HEK293 (cell line): Measurements from ENCODE around the gene DMGDH.

Experiments used
- CTCF ChIA-PET: fragments of 350-600 bp; formaldehyde crosslinking; extraction: SDS; loops from one replicate; lab custom pipeline; 2021; ENCODE audit warnings: antibody characterized with exemption; lab: Yijun Ruan, JAX
- POLR2A ChIA-PET: fragments of 300-600 bp; formaldehyde crosslinking; extraction: SDS; loops from one replicate; lab custom pipeline; 2020; ENCODE audit warnings: antibody characterized with exemption, inconsistent platforms; lab: Yijun Ruan, JAX
- H3K27ac ChIP-seq: fragments of 200-500 bp; sonication (Bioruptor generic); 2 replicates; pipeline ENCODE4 v1.5.1; 2014; ENCODE audit warnings: low read depth, low read length, control low read depth, inconsistent platforms; ENCODE audit errors: extremely low read depth
- H3K36me3 ChIP-seq, 2 experiments: fragments of 200-500 bp in 1 of 2; sonication (Bioruptor generic) in 1 of 2; 1 replicate in 1 of 2; 2 replicates in 1 of 2; pipeline ENCODE4 v1.5.1; 2014 to 2017; ENCODE audit warnings: inconsistent platforms in 2 of 2, low read length in 2 of 2; ENCODE audit not compliant: control insufficient read depth in 2 of 2, insufficient read depth in 1 of 2
- H3K4me1 ChIP-seq: fragments of 200-500 bp; sonication (Bioruptor generic); 2 replicates; pipeline ENCODE4 v1.5.1; 2014; ENCODE audit warnings: mild to moderate bottlenecking, low read length, inconsistent platforms; ENCODE audit not compliant: control insufficient read depth, insufficient read depth
- H3K4me3 ChIP-seq: 2 replicates; pipeline ENCODE4 v1.5.1; 2011; ENCODE audit warnings: low read depth, mild to moderate bottlenecking, control low read depth, low read length, moderate library complexity
- H3K9me3 ChIP-seq: fragments of 200-500 bp; sonication (Bioruptor generic); 2 replicates; pipeline ENCODE4 v1.5.1; 2014; ENCODE audit warnings: low read depth, low read length, inconsistent platforms; ENCODE audit not compliant: control insufficient read depth, insufficient read depth
- GLIS1 ChIP-seq: fragments of 450-650 bp; formaldehyde crosslinking; IDR thresholded peaks from 2 replicates; pipeline ENCODE4 v1.5.1; 2016; ENCODE audit warnings: missing biosample characterization, missing genetic modification characterization
- GLIS2 ChIP-seq: fragments of 450-650 bp; formaldehyde crosslinking; IDR thresholded peaks from 2 replicates; pipeline ENCODE4 v1.5.1; 2016; ENCODE audit warnings: missing biosample characterization, missing genetic modification characterization
- HIC1 ChIP-seq: fragments of 450-650 bp; formaldehyde crosslinking; IDR thresholded peaks from 2 replicates; pipeline ENCODE4 v1.5.1; 2016; ENCODE audit warnings: missing biosample characterization, missing genetic modification characterization
- KLF16 ChIP-seq: fragments of 450-650 bp; formaldehyde crosslinking; IDR thresholded peaks from 2 replicates; pipeline ENCODE4 v1.5.1; 2017; ENCODE audit warnings: missing biosample characterization, missing genetic modification characterization
- ZBTB48 ChIP-seq: fragments of 450-650 bp; formaldehyde crosslinking; IDR thresholded peaks from 2 replicates; pipeline ENCODE4 v1.5.1; 2016; ENCODE audit warnings: missing biosample characterization, missing genetic modification characterization
- ZFP41 ChIP-seq: fragments of 450-650 bp; formaldehyde crosslinking; IDR thresholded peaks from 2 replicates; pipeline ENCODE4 v1.5.1; 2016; ENCODE audit warnings: missing biosample characterization, missing genetic modification characterization, borderline replicate concordance
- ZNF155 ChIP-seq: fragments of 450-650 bp; formaldehyde crosslinking; IDR thresholded peaks from 2 replicates; pipeline ENCODE4 v1.5.1; 2016; ENCODE audit warnings: missing biosample characterization, missing genetic modification characterization
- ZNF223 ChIP-seq: fragments of 450-650 bp; formaldehyde crosslinking; IDR thresholded peaks from 2 replicates; pipeline ENCODE4 v1.5.1; 2016; ENCODE audit warnings: missing biosample characterization, missing genetic modification characterization
- ZNF302 ChIP-seq: fragments of 450-650 bp; formaldehyde crosslinking; IDR thresholded peaks from 2 replicates; pipeline ENCODE4 v1.5.1; 2016; ENCODE audit warnings: missing biosample characterization, missing genetic modification characterization, low read depth
- ZNF341 ChIP-seq: fragments of 450-650 bp; formaldehyde crosslinking; IDR thresholded peaks from 2 replicates; pipeline ENCODE4; 2016; ENCODE audit warnings: low read depth, missing biosample characterization, missing genetic modification characterization
- ZNF398 ChIP-seq: fragments of 450-650 bp; formaldehyde crosslinking; IDR thresholded peaks from 2 replicates; pipeline ENCODE4 v1.5.1; 2017; ENCODE audit warnings: missing biosample characterization, missing genetic modification characterization
- ZNF514 ChIP-seq: fragments of 450-650 bp; formaldehyde crosslinking; IDR thresholded peaks from 2 replicates; pipeline ENCODE4 v1.5.1; 2016; ENCODE audit warnings: missing biosample characterization, missing genetic modification characterization
- ZNF560 ChIP-seq: fragments of 450-650 bp; formaldehyde crosslinking; IDR thresholded peaks from 2 replicates; pipeline ENCODE4 v1.5.1; 2017; ENCODE audit warnings: missing biosample characterization, missing genetic modification characterization, borderline replicate concordance
- ZNF621 ChIP-seq: fragments of 450-650 bp; formaldehyde crosslinking; IDR thresholded peaks from 2 replicates; pipeline ENCODE4 v1.5.1; 2017; ENCODE audit warnings: missing biosample characterization, missing genetic modification characterization
- ZNF701 ChIP-seq: fragments of 450-650 bp; formaldehyde crosslinking; IDR thresholded peaks from 2 replicates; pipeline ENCODE4 v1.5.1; 2016; ENCODE audit warnings: missing biosample characterization, missing genetic modification characterization
- ZNF707 ChIP-seq: fragments of 450-650 bp; formaldehyde crosslinking; IDR thresholded peaks from 2 replicates; pipeline ENCODE4 v1.5.1; 2016; ENCODE audit warnings: missing biosample characterization, missing genetic modification characterization
- ZNF843 ChIP-seq: fragments of 450-650 bp; formaldehyde crosslinking; IDR thresholded peaks from 2 replicates; pipeline ENCODE4 v1.5.1; 2016; ENCODE audit warnings: missing biosample characterization, missing genetic modification characterization
- ZSCAN4 ChIP-seq: fragments of 450-650 bp; formaldehyde crosslinking; IDR thresholded peaks from 2 replicates; pipeline ENCODE4 v1.5.1; 2017; ENCODE audit warnings: missing biosample characterization, missing genetic modification characterization
- TF ChIP-seq, protein P1 (sequence below): fragments of 450-650 bp; formaldehyde crosslinking; IDR thresholded peaks from 2 replicates; pipeline ENCODE4; 2016; ENCODE audit warnings: missing biosample characterization, missing genetic modification characterization
- TF ChIP-seq, protein P2 (sequence below): fragments of 450-650 bp; IDR thresholded peaks from 2 replicates; pipeline ENCODE4 v1.5.1; 2018; ENCODE audit warnings: missing biosample characterization, mild to moderate bottlenecking, missing genetic modification characterization
- TF ChIP-seq, protein P3 (sequence below): fragments of 450-650 bp; formaldehyde crosslinking; IDR thresholded peaks from 2 replicates; pipeline ENCODE4 v1.5.1; 2016; ENCODE audit warnings: missing biosample characterization, missing genetic modification characterization
- TF ChIP-seq, protein P4 (sequence below): fragments of 450-650 bp; formaldehyde crosslinking; IDR thresholded peaks from 2 replicates; pipeline ENCODE4 v1.5.1; 2016; ENCODE audit warnings: missing biosample characterization, missing genetic modification characterization
- TF ChIP-seq, protein P5 (sequence below): fragments of 450-650 bp; formaldehyde crosslinking; IDR thresholded peaks from 2 replicates; pipeline ENCODE4 v1.5.1; 2016; ENCODE audit warnings: missing biosample characterization, missing genetic modification characterization

The DMGDH gene

DNA sequence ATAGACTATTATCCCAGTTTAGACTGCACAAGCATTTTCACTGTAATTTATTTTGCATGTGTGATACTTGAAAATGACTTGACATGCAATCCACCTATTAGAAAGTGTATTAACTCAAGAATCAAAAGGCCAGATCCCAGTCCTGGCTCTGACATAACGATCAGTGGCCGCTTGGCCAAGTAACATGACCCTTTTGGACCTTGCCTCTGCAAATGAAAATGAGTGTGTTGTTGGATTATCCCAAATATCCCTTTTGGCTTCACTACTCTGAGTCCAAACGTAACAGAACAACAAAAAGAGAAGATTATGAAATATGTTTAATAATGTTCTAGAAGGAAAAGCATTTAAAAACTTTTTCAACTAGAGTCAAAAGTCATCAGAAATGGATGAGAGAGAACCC is 19.0 kb downstream of the DMGDH start:
- H3K36me3 ChIP-seq: no peaks in the 10 kb centered on the region
- H3K4me1 ChIP-seq: no peaks in the 10 kb centered on the region
- no peaks in the 10 kb centered on the region for H3K9me3 ChIP-seq
- ChIA-PET POLR2A (no interaction called here), CTCF (no interaction called here)
- TF ChIP-seq ZNF302 (no peak), ZNF514 (tag by site-specific recombination) (no peak), ZNF223 (tag by site-specific recombination) (no peak), ZFP41 (tag by site-specific recombination) (no peak), ZBTB48 (tag by site-specific recombination) (no peak), HIC1 (no peak), ZNF155 (no peak)
- no peak overlapping the region for H3K4me3 ChIP-seq
- no peak overlapping the region for H3K27ac ChIP-seq

- ChIA-PET CTCF (interaction anchor here (0.6 to 1.4 kb wide), 5 partner anchors 23 to 413 kb away, joined by 3 to 11 read pairs (median 4); no protein-coding TSS in a partner anchor), POLR2A (no interaction called here)
- Histone ChIP-seq H3K4me3 (no peak overlapping the region), H3K4me1 (no peaks in the 10 kb centered on the region), H3K9me3 (no peaks in the 10 kb centered on the region), H3K27ac (no peak overlapping the region), H3K36me3 (no peaks in the 10 kb centered on the region)
- TF ChIP-seq GLIS1: no peak
- TF ChIP-seq ZNF155: no peak
- TF ChIP-seq ZNF341 (tag by site-specific recombination): no peak
- TF ChIP-seq KLF16 (tag by site-specific recombination): no peak
- TF ChIP-seq, protein P1, sequence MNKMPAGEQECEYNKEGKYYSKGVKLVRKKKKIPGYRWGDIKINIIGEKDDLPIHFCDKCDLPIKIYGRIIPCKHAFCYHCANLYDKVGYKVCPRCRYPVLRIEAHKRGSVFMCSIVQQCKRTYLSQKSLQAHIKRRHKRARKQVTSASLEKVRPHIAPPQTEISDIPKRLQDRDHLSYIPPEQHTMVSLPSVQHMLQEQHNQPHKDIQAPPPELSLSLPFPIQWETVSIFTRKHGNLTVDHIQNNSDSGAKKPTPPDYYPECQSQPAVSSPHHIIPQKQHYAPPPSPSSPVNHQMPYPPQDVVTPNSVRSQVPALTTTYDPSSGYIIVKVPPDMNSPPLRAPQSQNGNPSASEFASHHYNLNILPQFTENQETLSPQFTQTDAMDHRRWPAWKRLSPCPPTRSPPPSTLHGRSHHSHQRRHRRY: no peak
- TF ChIP-seq, protein P2, sequence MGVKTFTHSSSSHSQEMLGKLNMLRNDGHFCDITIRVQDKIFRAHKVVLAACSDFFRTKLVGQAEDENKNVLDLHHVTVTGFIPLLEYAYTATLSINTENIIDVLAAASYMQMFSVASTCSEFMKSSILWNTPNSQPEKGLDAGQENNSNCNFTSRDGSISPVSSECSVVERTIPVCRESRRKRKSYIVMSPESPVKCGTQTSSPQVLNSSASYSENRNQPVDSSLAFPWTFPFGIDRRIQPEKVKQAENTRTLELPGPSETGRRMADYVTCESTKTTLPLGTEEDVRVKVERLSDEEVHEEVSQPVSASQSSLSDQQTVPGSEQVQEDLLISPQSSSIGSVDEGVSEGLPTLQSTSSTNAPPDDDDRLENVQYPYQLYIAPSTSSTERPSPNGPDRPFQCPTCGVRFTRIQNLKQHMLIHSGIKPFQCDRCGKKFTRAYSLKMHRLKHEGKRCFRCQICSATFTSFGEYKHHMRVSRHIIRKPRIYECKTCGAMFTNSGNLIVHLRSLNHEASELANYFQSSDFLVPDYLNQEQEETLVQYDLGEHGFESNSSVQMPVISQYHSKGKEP (tag by site-specific recombination): no peak
- TF ChIP-seq, protein P3, sequence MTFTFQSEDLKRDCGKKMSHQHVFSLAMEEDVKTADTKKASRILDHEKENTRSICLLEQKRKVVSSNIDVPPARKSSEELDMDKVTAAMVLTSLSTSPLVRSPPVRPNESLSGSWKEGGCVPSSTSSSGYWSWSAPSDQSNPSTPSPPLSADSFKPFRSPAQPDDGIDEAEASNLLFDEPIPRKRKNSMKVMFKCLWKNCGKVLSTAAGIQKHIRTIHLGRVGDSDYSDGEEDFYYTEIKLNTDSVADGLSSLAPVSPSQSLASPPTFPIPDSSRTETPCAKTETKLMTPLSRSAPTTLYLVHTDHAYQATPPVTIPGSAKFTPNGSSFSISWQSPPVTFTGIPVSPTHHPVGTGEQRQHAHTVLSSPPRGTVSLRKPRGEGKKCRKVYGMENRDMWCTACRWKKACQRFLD: no peak
- TF ChIP-seq ZNF621 (tag by site-specific recombination): no peak
- TF ChIP-seq, protein P4, sequence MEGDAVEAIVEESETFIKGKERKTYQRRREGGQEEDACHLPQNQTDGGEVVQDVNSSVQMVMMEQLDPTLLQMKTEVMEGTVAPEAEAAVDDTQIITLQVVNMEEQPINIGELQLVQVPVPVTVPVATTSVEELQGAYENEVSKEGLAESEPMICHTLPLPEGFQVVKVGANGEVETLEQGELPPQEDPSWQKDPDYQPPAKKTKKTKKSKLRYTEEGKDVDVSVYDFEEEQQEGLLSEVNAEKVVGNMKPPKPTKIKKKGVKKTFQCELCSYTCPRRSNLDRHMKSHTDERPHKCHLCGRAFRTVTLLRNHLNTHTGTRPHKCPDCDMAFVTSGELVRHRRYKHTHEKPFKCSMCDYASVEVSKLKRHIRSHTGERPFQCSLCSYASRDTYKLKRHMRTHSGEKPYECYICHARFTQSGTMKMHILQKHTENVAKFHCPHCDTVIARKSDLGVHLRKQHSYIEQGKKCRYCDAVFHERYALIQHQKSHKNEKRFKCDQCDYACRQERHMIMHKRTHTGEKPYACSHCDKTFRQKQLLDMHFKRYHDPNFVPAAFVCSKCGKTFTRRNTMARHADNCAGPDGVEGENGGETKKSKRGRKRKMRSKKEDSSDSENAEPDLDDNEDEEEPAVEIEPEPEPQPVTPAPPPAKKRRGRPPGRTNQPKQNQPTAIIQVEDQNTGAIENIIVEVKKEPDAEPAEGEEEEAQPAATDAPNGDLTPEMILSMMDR (tag by site-specific recombination): no peak
- TF ChIP-seq ZNF398 (tag by site-specific recombination): no peak
- TF ChIP-seq GLIS2 (tag by site-specific recombination): no peak
- TF ChIP-seq ZNF707 (tag by site-specific recombination): no peak
- no peak for TF ChIP-seq ZNF843
- TF ChIP-seq ZSCAN4 (tag by site-specific recombination): no peak
- TF ChIP-seq ZNF560 (tag by site-specific recombination): no peak
- TF ChIP-seq, protein P5, sequence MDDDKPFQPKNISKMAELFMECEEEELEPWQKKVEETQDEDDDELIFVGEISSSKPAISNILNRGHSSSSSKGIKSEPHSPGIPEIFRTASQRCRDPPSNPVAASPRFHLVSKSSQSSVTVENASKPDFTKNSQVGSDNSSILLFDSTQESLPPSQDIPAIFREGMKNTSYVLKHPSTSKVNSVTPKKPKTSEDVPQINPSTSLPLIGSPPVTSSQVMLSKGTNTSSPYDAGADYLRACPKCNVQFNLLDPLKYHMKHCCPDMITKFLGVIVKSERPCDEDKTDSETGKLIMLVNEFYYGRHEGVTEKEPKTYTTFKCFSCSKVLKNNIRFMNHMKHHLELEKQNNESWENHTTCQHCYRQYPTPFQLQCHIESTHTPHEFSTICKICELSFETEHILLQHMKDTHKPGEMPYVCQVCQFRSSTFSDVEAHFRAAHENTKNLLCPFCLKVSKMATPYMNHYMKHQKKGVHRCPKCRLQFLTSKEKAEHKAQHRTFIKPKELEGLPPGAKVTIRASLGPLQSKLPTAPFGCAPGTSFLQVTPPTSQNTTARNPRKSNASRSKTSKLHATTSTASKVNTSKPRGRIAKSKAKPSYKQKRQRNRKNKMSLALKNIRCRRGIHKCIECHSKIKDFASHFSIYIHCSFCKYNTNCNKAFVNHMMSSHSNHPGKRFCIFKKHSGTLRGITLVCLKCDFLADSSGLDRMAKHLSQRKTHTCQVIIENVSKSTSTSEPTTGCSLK (tag by site-specific recombination): no peak
- TF ChIP-seq ZNF701 (tag by site-specific recombination): no peak
These were observed 21.0 kb downstream of the DMGDH start for GRCh38 chr5:79048437-79048836.
